Pancreas (tissue), 10 donors: Measurements from ENCODE around the gene ADCY5. TPM values are rescaled to one million over a fixed set of nuclear protein-coding genes. Genes with fewer than 3 reads are reported as not detected.

Experiments
- ATAC-seq, 4 donors: fragments of 200-7000 bp; cut with Tn5 transposase; one replicate each; pipeline versions ENCODE4 v1.8.0 to v1.9.1; 2020; ENCODE audit warnings: mild to moderate bottlenecking in 4 of 4, moderate library complexity in 4 of 4
- DNase-seq, 6 donors: peaks; one replicate each; pipeline ENCODE4 v3.0.0-alpha.2; 2020
- FAIRE-seq: peaks from 2 replicates; lab custom pipeline; 2012; peaks lifted over from hg19 to GRCh38; lab: Jason Lieb, UNC
- H3K27ac ChIP-seq, 4 donors: fragments of 200-600 bp; sonication (generic); 1 replicate in 3 of 4; 2 replicates in 1 of 4; pipeline versions ENCODE4 v1.5.0 to v1.8.0; 2020
- H3K27me3 ChIP-seq, 4 donors: fragments of 200-600 bp; one replicate each; pipeline ENCODE4 v1.8.0; 2021
- H3K36me3 ChIP-seq, 3 donors: fragments of 200-600 bp; sonication (generic) in 1 of 3; one replicate each; pipeline versions ENCODE4 v1.5.0 to v1.8.0; 2020 to 2021
- H3K4me1 ChIP-seq, 3 donors: fragments of 200-600 bp; one replicate each; pipeline ENCODE4 v1.8.0; 2021
- H3K4me3 ChIP-seq, 4 donors: fragments of 200-600 bp; sonication (generic) in 2 of 4; one replicate each; pipeline versions ENCODE4 v1.5.0 to v1.8.0; 2020 to 2021
- H3K9me3 ChIP-seq, 4 donors: fragments of 200-600 bp; one replicate each; pipeline ENCODE4 v1.8.0; 2021
- CTCF ChIP-seq, 4 donors: fragments of 200-600 bp; sonication (generic) in 3 of 4; IDR thresholded peaks; one replicate each; pipeline versions ENCODE4 v1.5.0 to v1.8.0; 2021; ENCODE audit warnings: antibody characterized with exemption in 4 of 4
- WGBS, 2 donors: extraction: QIAGEN DNeasy Blood & Tissue Kit; methylation state at CpG; one replicate each; pipeline ENCODE4 v1.1.7; 2013; 5-methylcytosine and 5-hydroxymethylcytosine counted together
- intact Hi-C, 3 donors: fragments of 100-400 bp; cut with DNase I; formaldehyde crosslinking; loops; one replicate each; pipeline versions ENCODE4 v1.11.1 to v1.14.2; 2022
- polyA plus RNA-seq, 2 donors: library from polyadenylated mRNA; stranded (reverse); fragments of 200-250 nt; gene quantifications; one replicate each; pipeline ENCODE4 v1.2.3, GENCODE V29; 2013
- total RNA-seq, 6 donors: library from RNA; stranded (reverse); fragmentation: NEBNext Ultra II Directional in 4 of 6; extraction: Animal tissue kit (Norgen Biotek cat#: 25700) in 4 of 6; gene quantifications; one replicate each; pipeline versions ENCODE4 v1.2.1 to v1.2.4, GENCODE V29; 2021 to 2023
- donor health status: healthy with polysubstance abuse.
- donor health status: DM: no; HTN: no; CAD: no; lungs with moderate emphysema.
- donor health status: DM: no; HTN: no; CAD: no.
- donor health status: control.
- donor health status: control.
- donor health status: Bipolar disorder and iron deficiency.
- donor health status: DM: yes; HTN: yes; CAD: no.
- donor health status: DM: no; HTN: no; CAD: no.
- donor health status: DM: no; HTN: no; CAD: no.
- donor health status: DM: yes; HTN: yes; CAD: no.

Gene ADCY5
- total and polyA plus RNA-seq, 8 donors = 6.0 to 13.4 (median 9.6) TPM

- peaks cover 0 to 8% (median 0%) of the 10 kb centered on the region in 3 donors for H3K4me1 ChIP-seq
- ATAC-seq = no peak
- no peaks in the 10 kb centered on the region for H3K27me3 ChIP-seq
- intact Hi-C loops = no loop called here
- H3K9me3 ChIP-seq = no peaks in the 10 kb centered on the region
- FAIRE-seq = no peak
- DNase-seq = peak in 1 of 6 donors; percentile 35
- no peak overlapping the region for H3K27ac ChIP-seq
- TF ChIP-seq CTCF (IDR thresholded peaks at IDR 0.05) = no peak
- H3K36me3 ChIP-seq = no peaks in the 10 kb centered on the region
- no peak overlapping the region for H3K4me3 ChIP-seq
- 67 to 79% methylated on average over 15 of the region's 15 CpGs for WGBS, 2 donors
Observed at GRCh38 chr3:123349566-123350435, 99.1 kb downstream of the ADCY5 start.

GRCh38 chr3:123349201-123349535 is 99.7 kb downstream of the ADCY5 start:
- Histone ChIP-seq H3K4me3 (no peak overlapping the region), H3K4me1 (peaks cover 0 to 8% (median 0%) of the 10 kb centered on the region in 3 donors), H3K9me3 (no peaks in the 10 kb centered on the region), H3K36me3 (no peaks in the 10 kb centered on the region), H3K27ac (no peak overlapping the region), H3K27me3 (no peaks in the 10 kb centered on the region)
- 77 to 81% methylated on average over 9 of the region's 9 CpGs for WGBS, 2 donors
- intact Hi-C loops = no loop called here
- FAIRE-seq = no peak
- no peak for ATAC-seq
- TF ChIP-seq CTCF (IDR thresholded peaks at IDR 0.05) = no peak
- no peak for DNase-seq

- H3K27me3 ChIP-seq = no peaks in the 10 kb centered on the region
- ATAC-seq (no peak), FAIRE-seq (no peak), DNase-seq (no peak)
- H3K27ac ChIP-seq = no peak overlapping the region
- WGBS, 2 donors = 67 to 82% methylated on average over 11 to 12 of the region's 12 CpGs
- H3K36me3 ChIP-seq = no peaks in the 10 kb centered on the region
- H3K9me3 ChIP-seq = no peaks in the 10 kb centered on the region
- no peak for TF ChIP-seq CTCF (IDR thresholded peaks at IDR 0.05)
- intact Hi-C loops = no loop called here
- no peak overlapping the region for H3K4me3 ChIP-seq
- peaks cover 0 to 8% (median 0%) of the 10 kb centered on the region in 3 donors for H3K4me1 ChIP-seq
Observed at GRCh38 chr3:123348471-123349200, 100.3 kb downstream of the ADCY5 start.

GRCh38 chr3:123347691-123348264 is 101.1 kb downstream of the ADCY5 start:
- no peak for TF ChIP-seq CTCF (IDR thresholded peaks at IDR 0.05)
- H3K4me3 ChIP-seq = no peak overlapping the region
- intact Hi-C loops = no loop called here
- no peaks in the 10 kb centered on the region for H3K9me3 ChIP-seq
- H3K27me3 ChIP-seq = no peaks in the 10 kb centered on the region
- H3K4me1 ChIP-seq = peaks cover 0 to 8% (median 0%) of the 10 kb centered on the region in 3 donors
- no peak for FAIRE-seq
- H3K27ac ChIP-seq = no peak overlapping the region
- no peak for ATAC-seq
- no peaks in the 10 kb centered on the region for H3K36me3 ChIP-seq
- peak in 1 of 6 donors; percentile 44 for DNase-seq
- 54 to 62% methylated on average over 15 of the region's 15 CpGs for WGBS, 2 donors
